Posterior vena cava (tissue), 2 donors: ENCODE data around the gene TMEM129. TPM values are rescaled to one million over a fixed set of nuclear protein-coding genes. Genes with fewer than 3 reads are reported as not detected.
"Not testable (repeated sequence)": the region's sequence is repeated elsewhere in the genome, so short reads cannot be mapped to it uniquely, and the experiment has no call there.

ENCODE experiments used
- DNase-seq: peaks from one replicate; pipeline ENCODE4 v3.0.0-alpha.2; 2020; ENCODE audit warnings: low spot score
- intact Hi-C, 2 donors: fragments of 100-400 bp; cut with DNase I; formaldehyde crosslinking; loops; one replicate each; pipeline versions ENCODE4 v1.14.1 to v1.14.2; 2022 to 2023
- total RNA-seq, 2 donors: library from RNA; stranded (reverse); fragmentation: NEBNext Ultra II Directional; extraction: Animal tissue kit (Norgen Biotek cat#: 25700); gene quantifications; one replicate each; pipeline ENCODE4 v1.2.1, GENCODE V29; 2021
- donor health status: DM: yes; HTN: yes; CAD: no.
- donor health status: DM: yes; HTN: yes; CAD: no.

The TMEM129 gene
- total RNA-seq, 2 donors from 2014 or later: 25.1 to 28.1 TPM

DNA sequence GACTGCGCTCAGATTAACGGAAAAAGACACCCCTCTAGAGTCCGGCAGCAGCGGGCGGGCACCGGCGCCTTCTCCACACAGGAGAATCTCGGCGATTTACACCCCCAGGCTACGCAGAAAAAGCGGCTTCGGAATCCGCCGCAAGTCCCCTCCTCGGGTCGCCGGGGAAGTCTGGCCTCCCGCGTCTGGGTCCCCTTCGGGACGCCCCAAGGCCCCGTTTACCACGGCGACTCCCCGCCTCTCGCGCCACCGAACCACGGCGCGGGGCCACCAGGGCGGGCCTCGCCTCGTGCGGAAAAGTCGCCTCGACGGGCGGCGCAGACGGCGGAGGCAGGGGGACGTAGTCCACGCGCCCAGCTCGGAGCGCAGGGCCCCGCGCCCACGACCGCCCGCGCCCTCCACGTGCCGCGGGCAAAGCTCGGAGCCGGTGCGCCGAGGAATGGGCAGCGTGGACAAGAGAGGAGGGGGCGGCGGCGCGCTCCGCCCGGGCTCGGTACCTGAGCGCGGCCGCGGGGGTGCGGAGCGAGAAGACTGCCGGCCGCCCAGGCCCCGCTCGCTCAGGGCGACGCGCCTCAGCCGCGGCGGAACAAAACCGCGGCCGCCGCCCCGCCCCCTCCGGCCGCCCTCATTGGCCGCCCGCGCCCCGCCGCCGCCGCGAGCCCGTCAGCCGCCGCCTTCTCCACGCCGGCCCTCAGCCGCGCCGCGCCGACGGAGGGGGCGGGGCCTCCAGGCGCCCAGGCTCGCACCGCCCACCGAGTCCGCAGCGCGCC, 37.2 kb downstream of the TMEM129 start, which contains the start of gene FAM53A:
Gene FAM53A (minus strand): TSS at position 578 of the 770 bp plus-strand sequence. CDS start 15,572 bp downstream, outside the sequence.
- intact Hi-C loops: no loop called here
- peak; percentile 97 for DNase-seq

DNA sequence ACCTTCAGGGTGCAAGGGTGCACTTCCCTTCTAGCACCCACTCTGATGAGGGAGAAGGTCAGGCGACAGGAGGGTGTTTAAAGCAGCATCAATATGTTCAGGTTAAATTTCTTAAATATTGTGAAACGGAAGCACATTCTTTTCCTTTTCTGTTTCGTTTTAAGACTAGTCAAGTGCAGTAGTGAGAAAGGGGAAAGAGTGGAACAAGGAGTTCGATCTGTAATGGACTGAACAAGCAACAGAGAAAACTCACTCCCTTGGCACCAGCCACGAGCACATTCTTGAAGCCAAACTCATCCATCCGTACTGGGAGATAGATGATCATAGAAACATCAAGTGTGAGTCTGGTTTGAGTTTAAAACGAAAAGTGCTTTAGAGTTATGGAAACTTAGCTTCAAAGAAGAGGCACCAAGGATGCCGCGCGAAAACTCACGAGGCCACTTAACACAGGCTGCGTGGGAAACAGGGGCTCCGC, 37.8 kb downstream of the TMEM129 start:
- intact Hi-C loops: no loop called here
- DNase-seq: no peak

DNA sequence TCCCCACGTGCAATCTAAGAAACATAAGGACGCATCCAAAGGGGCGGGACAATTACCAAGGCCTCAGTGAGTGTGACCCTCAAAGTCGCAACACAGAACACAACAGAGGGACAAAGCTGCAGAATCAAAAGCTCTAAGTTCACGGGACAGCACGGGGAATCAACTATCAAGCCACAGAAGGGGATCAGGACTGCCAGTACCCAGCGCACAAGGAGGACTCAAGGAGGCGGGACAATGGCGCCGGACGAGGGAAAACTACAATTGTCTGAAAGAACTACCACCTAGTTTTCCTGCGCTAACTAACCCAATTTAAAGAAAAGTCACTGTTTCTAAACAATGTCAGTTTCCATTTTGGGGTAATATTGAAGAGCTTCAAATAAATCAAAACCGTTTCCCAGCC, 38.3 kb downstream of the TMEM129 start:
- intact Hi-C loops: no loop called here
- peak; percentile 55 for DNase-seq

DNA sequence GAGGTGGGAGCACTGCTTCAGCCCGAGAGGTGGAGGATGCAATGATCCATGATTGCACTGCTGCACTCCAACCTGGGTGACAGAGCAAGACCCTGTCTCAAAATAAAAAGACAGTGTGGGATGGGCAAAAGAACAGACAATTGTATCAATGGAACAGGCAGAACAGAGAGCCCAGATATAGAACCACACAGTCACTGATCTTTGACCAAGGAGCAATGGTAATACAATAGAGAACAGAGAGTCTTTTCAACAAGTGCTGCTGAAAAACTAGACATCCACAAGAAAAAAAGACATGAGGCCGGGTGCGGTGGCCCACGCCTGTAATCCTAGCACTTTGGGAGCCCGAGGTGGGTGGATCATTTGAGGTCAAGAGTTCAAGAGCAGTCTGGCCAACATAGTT, 42.9 kb downstream of the TMEM129 start:
- DNase-seq: peak; percentile 19
- intact Hi-C loops: no loop called here

DNA sequence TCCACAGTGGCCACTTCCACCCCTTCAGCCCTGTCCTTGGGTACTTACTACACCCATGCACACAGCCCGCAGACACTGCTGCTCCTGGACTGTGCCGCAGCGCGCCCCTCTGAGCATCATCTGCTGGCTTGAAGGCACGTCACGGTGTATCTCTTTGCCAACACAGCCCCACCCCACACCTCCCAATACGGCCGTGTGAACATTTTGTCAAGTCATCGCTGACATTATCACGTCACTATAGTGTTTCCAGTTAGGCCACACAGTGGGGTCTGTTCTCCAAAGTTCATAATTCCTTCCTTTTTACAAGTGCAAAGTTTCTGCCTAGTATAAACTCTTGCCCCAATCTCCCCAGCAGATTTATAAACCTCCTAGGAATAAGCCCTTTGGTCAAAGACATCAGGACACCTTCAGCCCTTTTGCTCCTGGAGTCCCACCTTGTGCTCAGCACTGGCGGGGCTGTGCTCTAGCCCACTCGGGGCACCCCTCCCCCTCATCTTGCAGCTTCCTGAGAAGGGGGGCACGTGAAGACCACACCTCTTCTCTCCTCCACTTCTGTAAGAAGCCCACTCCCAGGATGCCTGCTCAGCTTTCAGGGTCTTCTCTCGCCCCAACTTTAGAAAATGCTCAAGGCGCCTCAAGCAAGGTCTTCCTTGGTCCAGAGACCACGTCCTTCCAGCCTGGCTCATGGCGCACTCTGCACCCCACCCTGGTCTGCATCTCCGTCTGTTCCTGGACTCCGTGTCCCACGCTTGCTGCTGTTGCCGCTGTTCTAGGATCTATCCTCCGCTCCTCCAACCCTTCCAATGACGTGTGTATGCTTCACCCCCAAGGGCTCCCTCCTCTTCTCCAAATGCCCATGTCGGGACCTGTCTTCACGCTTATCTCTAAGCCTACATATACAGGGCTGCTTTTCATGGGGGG, 44.3 kb downstream of the TMEM129 start:
- intact Hi-C loops: no loop called here
- peak; percentile 24 for DNase-seq

DNA sequence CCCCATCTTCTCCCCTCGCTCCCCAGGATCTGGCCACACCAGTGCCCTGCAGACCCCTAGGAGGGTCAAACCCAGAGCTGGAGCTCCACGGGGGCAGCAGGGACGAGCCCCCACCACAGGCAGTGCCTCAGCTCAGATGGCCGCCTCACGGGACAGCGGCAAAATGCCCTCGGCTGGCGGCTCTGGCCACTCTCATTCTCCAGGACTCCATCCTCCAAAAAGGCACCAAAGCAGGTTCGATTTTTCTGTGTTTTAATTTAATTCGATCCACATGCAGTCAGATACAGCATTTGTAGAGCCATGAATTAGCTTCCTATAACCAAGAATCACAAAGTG, 45.4 kb downstream of the TMEM129 start:
- intact Hi-C loops: no loop called here
- no peak for DNase-seq

DNA sequence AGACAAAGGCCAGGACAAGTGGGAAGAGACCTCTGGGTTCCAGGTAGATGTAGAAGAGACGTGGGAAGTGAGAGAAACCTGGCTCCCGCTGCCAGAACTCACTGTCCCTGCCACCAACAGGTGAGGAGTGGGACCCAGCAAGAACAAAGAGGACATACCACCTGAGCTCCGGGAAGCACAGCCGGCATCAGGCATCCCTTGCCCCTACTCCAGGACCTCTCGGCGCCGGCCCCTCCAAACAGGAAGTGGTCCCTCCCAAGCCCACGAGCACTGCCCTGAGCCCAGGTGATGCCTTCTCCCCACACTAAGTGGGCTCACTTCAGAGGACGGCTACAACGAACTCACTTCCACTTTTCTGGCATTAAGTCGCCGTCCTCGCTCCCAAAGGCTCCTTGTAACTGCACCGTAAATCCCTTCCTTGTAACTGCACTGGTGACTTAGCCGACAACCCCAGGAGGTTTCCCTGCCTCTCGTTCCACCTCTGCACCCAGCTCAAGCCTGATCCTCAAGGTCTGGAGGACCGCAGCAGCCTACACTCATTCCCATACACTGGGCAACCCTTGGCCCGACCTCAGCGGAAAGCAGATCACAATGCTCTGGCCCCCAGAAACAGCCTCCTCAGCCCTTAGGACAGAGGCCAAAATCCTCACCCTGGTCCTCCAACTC, 45.9 kb downstream of the TMEM129 start:
- DNase-seq: no peak
- intact Hi-C loops: no loop called here

DNA sequence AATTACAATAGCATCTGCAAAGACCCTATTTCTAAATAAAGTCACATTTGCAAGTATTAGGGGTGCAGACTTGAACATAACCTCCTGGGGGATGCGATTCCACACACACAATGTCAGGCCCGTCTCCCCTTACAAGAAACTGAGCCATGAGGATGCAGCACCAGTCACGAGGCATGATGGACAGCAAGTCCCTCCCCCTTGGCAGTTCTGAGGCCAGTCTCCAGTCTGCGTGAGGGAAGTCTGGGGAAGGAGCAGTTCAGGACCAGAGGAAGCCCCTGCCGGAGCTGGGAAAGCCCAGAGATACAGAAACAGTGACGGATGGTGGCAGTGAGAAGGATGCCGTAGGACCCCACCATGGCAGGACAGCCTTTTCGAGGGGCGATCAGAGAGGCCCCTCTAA, 46.4 kb downstream of the TMEM129 start:
- intact Hi-C loops: no loop called here
- no peak for DNase-seq

DNA sequence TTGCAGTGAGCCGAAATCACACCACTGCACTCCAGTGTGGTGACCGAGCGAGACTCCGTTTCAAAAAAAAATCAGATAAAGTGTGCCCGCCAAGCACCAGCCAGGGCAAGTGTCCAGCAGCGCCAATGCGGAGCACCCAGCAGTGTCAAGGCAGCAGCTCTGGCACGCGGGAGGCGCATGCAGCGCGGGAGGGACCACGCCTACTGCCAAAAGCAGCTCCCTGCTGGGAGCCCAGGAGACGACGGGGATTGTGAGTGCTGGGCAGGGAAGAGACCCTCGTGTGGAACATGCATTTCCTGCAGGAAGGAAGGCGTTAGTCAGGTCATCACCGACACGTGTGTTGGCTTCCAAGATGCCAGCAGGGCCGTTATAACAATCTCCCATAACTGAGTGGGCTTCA, 47.5 kb downstream of the TMEM129 start:
- no peak for DNase-seq
- intact Hi-C loops: no loop called here

DNA sequence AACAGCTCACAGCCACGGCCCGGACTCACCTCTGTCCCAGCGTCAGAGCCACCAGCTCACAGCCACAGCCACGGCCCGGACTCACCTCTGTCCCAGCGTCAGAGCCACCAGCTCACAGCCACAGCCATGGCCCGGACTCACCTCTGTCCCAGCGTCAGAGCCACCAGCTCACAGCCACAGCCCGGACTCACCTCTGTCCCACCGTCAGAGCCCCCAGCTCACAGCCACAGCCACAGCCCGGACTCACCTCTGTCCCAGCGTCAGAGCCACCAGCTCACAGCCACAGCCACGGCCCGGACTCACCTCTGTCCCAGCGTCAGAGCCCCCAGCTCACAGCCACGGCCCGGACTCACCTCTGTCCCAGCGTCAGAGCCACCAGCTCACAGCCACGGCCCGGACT, 50.1 kb downstream of the TMEM129 start:
- intact Hi-C loops, DNase-seq: not testable (repeated sequence)

DNA sequence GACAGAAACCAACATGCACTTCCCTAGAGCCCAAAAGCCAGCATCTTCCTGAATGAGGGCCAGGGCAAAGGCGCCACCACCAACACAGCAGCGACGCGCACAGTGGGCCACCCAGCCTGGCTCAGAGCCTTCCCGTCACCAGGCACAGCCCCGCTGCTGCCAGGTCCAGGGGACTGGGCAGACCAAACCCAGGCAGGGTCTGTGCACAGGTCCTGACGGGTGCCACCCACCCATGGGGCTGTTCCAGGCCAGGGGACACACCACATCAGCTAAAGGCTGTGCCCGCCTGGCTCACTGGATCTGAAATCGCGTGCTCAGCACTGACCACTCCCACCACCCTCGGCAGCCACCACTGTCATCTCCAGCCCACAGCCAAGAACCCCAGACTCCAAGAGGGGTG, 50.8 kb downstream of the TMEM129 start:
- intact Hi-C loops: no loop called here

DNA sequence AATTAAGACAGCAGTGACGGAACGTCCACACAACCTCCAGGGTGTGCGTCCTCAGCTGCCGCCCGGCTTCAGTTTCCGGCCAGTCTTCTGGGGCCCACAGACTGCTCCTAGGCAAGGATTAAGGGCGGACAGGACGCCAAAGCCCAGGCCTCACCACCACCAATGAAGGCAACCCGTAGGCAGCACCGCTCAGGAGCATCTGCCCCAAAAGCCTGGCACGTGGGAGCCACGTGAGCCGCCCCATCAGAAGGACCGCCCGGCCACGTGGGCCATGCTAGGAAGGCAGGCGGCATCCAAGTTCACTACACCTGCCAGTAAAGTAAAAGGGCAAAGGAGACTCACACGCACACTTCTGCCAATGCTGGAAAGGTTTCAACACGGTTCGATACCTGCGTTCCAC, 51.3 kb downstream of the TMEM129 start:
- no peak for DNase-seq
- intact Hi-C loops: no loop called here

More for the DNA sequence above, 50.8 kb downstream of the TMEM129 start:
- no peak for DNase-seq

DNA sequence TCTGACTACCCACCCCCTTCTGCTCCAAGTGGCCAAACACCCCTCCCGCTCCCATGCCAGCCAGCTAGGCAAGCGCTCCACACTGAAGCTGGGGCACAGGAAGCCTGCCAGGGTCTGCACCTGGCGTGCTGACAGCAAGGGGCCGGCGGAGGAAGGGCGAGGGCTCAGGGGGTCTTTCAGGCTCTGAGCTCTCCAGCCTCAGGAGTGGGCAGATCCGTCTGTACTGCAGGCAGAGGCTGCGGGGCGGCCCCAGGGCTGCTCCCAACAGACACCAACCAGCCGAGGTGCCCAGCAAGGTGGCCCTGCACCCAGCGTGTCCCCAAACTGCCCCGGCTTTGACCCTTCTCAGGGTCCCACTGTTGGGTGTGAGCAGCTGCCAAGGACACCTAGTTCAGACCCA, 51.9 kb downstream of the TMEM129 start:
- no peak for DNase-seq
- intact Hi-C loops: no loop called here

DNA sequence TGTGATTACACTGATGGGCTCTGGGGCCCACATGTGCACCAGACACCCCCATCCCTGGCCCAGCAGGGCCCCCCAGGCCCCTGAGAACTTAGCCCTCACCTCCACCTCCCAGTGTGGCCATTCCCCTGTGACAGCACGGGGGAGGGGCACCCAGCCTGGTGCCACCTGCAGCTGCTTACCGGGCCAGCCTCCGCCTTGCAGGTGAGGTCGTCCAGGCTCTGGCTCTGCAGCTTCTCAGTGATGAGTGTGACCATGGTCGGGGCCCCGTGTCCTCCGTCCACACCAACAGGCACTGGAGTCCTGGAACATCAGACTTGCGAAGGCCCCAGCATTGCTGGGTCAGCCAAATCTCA, 52.7 kb downstream of the TMEM129 start:
- DNase-seq: no peak
- intact Hi-C loops: no loop called here

DNA sequence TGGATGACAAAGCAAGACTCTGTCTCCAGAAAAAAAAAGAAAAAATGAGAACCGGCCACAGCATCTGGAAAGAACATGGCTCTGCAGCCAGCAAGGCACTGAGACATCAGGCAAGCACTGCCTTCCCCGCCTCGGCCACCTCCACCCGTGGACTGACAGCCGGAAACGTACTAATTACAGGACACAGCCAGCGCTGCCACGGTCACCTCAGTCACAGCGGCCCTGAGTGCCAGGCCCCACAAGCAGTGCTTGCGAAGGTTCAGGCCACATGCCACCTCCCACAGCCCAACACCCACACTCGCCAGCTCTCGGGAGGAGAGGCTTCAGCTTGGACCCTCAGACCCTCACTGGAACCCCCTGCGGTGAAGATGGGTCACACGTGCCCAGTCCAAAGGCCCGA, 53.9 kb downstream of the TMEM129 start:
- intact Hi-C loops: no loop called here
- DNase-seq: no peak

DNA sequence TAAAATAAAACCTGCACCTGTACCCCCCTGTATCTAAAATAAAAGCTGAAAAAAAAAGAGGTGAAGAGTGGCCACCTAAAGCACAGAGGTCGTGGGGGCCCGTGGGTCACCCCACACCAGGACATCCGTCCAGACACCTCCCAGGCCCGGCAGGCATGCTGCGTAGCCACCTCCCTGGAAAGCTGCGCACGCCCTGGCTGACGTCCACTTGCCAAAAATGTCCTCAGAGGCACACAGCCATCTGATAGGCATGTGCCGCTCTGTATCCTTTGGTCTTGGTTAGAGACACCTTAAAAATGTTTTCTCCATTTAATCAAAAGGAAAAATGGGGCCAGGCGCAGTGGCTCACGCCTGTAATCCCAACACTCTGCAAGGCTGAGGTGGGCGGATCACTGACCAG, 54.7 kb downstream of the TMEM129 start:
- DNase-seq: no peak
- intact Hi-C loops: no loop called here
